Upper lobe of left lung (tissue), 6 donors: ENCODE results near the gene HVCN1. TPM values are rescaled to one million over a fixed set of nuclear protein-coding genes. Genes with fewer than 3 reads are reported as not detected.
"Not testable (repeated sequence)": the region's sequence is repeated elsewhere in the genome, so short reads cannot be mapped to it uniquely, and the experiment has no call there.

Experiments
- ATAC-seq, 2 donors: fragments of 200-7000 bp; cut with Tn5 transposase; one replicate each; pipeline ENCODE4 v1.9.1; 2022; ENCODE audit warnings: mild to moderate bottlenecking in 2 of 2, moderate library complexity in 2 of 2; ENCODE audit not compliant: low FRiP score in 2 of 2
- DNase-seq, 2 donors: peaks; one replicate each; pipeline ENCODE4 v3.0.0-alpha.2; 2019 to 2020
- H3K27ac ChIP-seq, 4 donors: fragments of 200-600 bp; sonication (generic); one replicate each; pipeline ENCODE4 v1.5.1; 2016 to 2019
- H3K27me3 ChIP-seq, 4 donors: fragments of 200-600 bp; sonication (generic); one replicate each; pipeline ENCODE4 v1.5.1; 2017 to 2019
- H3K36me3 ChIP-seq, 4 donors: fragments of 200-600 bp; sonication (generic); one replicate each; pipeline ENCODE4 v1.5.1; 2016 to 2019
- H3K4me1 ChIP-seq, 4 donors: fragments of 200-600 bp; sonication (generic); one replicate each; pipeline ENCODE4 v1.5.1; 2018 to 2019
- H3K4me3 ChIP-seq, 4 donors: fragments of 200-600 bp; sonication (generic); one replicate each; pipeline ENCODE4 v1.5.1; 2017 to 2019; ENCODE audit warnings: mild to moderate bottlenecking in 2 of 4, moderate library complexity in 1 of 4
- H3K9me3 ChIP-seq, 4 donors: fragments of 200-600 bp; sonication (generic); one replicate each; pipeline ENCODE4 v1.5.1; 2018 to 2019
- EP300 ChIP-seq, 4 donors: sonication (generic); formaldehyde crosslinking; IDR thresholded peaks; one replicate each; pipeline ENCODE4 v1.5.1; 2017; ENCODE audit warnings: antibody characterized with exemption in 4 of 4, control low read depth in 2 of 4
- POLR2A ChIP-seq, 4 donors: fragments of 450-650 bp; IDR thresholded peaks; one replicate each; pipeline ENCODE4 v1.5.1; 2016 to 2017; ENCODE audit warnings: antibody characterized with exemption in 4 of 4, mild to moderate bottlenecking in 2 of 4
- POLR2AphosphoS5 ChIP-seq, 2 donors: sonication (generic); formaldehyde crosslinking; IDR thresholded peaks; one replicate each; pipeline ENCODE4 v1.5.1; 2017; ENCODE audit warnings: antibody characterized with exemption in 2 of 2
- whole genome bisulfite sequencing, 2 donors: methylation state at CpG; one replicate each; pipeline ENCODE4 v1.1.5; 2017 to 2018; 5-methylcytosine and 5-hydroxymethylcytosine counted together
- total RNA-seq, 6 donors: library from RNA; depleted of rRNA in 4 of 6; stranded (reverse); fragments of >200 nt in 4 of 6; gene quantifications; one replicate each; pipeline versions ENCODE4 v1.1.0 to v1.2.1, GENCODE V29; 2016 to 2021
- TF ChIP-seq, protein P1 (sequence below), 6 experiments: fragments of 450-650 bp in 4 of 6; fragments of 200-600 bp in 2 of 6; sonication (generic) in 2 of 6; IDR thresholded peaks; one replicate each; pipeline ENCODE4 v1.5.1; 2016 to 2019; ENCODE audit warnings: antibody characterized with exemption in 6 of 6
- donor health status: DM: no; HTN: no; CAD: no; lungs with moderate emphysema.
- donor health status: DM: no; HTN: yes; CAD: no; lungs with severe emphysema.

The HVCN1 gene
- total RNA-seq, 6 donors from 2014 or later = 5.8 to 29.2 (median 15.5) TPM

DNA sequence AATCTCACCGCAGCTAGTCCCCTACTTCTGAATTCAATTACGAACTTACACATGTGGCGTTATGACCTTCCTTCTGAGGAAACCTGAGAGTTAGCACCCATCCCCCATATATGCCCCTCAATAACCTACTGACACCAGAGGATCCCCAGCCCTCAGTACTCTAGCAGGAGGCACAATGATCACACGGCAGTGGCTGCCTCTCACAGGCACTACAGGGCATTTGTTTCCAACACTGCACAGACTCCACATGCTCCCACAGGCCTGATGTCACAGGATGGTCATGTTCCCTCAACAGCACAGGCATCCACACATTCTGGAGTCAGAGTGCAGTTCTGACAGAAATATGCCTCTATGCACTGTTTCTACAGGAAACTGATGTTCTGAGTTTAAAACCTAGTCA lies 36.4 kb upstream of the HVCN1 start:
- WGBS, 2 donors = 84 to 93% methylated on average over 3 to 4 of the region's 4 CpGs
- no peak for DNase-seq
- Histone ChIP-seq H3K4me1 (no peaks in the 10 kb centered on the region), H3K9me3 (no peaks in the 10 kb centered on the region), H3K36me3 (peaks cover 32 to 99% (median 68%) of the 10 kb centered on the region in 4 donors), H3K27ac (no peak overlapping the region), H3K4me3 (no peak overlapping the region), H3K27me3 (no peaks in the 10 kb centered on the region)
- no peak for ATAC-seq
- TF ChIP-seq EP300 (IDR thresholded peaks at IDR 0.05) (no peak), POLR2A (IDR thresholded peaks at IDR 0.05) (no peak), POLR2AphosphoS5 (IDR thresholded peaks at IDR 0.05) (no peak)
- TF ChIP-seq, protein P1, sequence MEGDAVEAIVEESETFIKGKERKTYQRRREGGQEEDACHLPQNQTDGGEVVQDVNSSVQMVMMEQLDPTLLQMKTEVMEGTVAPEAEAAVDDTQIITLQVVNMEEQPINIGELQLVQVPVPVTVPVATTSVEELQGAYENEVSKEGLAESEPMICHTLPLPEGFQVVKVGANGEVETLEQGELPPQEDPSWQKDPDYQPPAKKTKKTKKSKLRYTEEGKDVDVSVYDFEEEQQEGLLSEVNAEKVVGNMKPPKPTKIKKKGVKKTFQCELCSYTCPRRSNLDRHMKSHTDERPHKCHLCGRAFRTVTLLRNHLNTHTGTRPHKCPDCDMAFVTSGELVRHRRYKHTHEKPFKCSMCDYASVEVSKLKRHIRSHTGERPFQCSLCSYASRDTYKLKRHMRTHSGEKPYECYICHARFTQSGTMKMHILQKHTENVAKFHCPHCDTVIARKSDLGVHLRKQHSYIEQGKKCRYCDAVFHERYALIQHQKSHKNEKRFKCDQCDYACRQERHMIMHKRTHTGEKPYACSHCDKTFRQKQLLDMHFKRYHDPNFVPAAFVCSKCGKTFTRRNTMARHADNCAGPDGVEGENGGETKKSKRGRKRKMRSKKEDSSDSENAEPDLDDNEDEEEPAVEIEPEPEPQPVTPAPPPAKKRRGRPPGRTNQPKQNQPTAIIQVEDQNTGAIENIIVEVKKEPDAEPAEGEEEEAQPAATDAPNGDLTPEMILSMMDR (IDR thresholded peaks at IDR 0.05) = no peak

DNA sequence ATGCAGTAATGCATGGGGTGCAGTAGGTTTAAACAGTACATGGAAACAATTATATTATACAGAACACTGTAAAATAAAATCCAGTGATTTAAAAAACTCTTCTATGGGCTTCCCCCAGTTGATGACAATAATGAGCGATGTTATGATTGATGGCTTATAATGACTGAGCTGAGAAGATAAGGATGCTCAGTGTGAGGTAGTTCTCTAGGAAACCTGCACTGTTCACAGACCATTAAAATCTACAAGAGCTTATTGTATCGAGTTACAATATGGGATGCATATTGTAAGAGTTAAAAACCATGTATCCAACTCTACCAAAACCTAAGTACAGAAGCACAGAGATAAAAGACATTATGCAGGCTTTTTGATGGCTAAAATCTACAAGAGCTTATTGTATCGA lies 34.0 kb upstream of the HVCN1 start:
- H3K36me3 ChIP-seq = peaks cover 27 to 99% (median 64%) of the 10 kb centered on the region in 4 donors
- not testable (repeated sequence) for H3K27me3 ChIP-seq, H3K4me3 ChIP-seq, DNase-seq, H3K9me3 ChIP-seq, ATAC-seq, H3K4me1 ChIP-seq, H3K27ac ChIP-seq
- 92 to 94% methylated on average over 3 of the region's 3 CpGs for WGBS, 2 donors

DNA sequence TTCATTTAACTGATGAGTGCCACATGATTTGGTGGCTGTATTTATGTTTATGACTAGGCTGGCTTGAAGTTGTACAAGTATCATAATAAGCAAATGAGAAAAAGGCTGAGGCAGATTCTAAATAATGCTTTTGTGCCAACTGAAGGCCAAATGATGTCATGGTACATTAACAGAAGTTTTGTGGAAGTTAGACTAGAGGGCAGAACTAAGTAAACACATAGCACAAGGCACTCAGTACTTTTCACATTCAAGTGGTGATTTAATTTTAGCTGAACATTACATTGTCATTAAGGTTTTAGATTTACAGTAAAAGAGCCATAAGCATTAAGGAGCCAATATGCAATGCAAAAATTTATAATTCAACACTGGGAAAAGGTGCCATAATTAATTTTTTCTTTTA lies 32.7 kb upstream of the HVCN1 start:
- TF ChIP-seq POLR2A (IDR thresholded peaks at IDR 0.05) = no peak
- no peak for TF ChIP-seq EP300 (IDR thresholded peaks at IDR 0.05)
- TF ChIP-seq, protein P1 (IDR thresholded peaks at IDR 0.05) = no peak
- no peak for TF ChIP-seq POLR2AphosphoS5 (IDR thresholded peaks at IDR 0.05)
- Histone ChIP-seq H3K27me3 (no peaks in the 10 kb centered on the region), H3K4me1 (no peaks in the 10 kb centered on the region), H3K36me3 (peaks cover 27 to 96% (median 67%) of the 10 kb centered on the region in 4 donors), H3K4me3 (no peak overlapping the region), H3K9me3 (no peaks in the 10 kb centered on the region), H3K27ac (no peak overlapping the region)
- ATAC-seq = no peak
- DNase-seq = no peak

DNA sequence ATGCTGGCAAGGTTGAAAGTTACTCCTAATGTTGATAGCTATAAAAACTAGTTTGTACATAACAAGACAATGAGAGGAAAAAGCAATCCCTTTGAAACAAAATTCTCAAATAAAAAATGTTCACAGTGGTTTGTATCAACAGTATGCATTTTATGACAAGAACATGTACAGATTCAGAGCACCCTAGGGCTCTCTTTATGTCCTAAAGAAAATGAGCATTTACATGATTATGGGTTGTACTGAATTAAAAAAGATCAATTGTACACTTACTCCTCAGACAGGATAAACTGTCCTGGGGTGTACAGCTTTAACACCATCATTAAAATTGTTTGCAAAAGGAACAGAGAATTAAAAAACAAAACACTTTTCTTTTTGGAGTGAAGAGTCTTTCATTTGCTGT lies 31.6 kb upstream of the HVCN1 start:
- DNase-seq = no peak
- Histone ChIP-seq H3K27ac (no peak overlapping the region), H3K4me3 (no peak overlapping the region), H3K36me3 (peaks cover 27 to 95% (median 60%) of the 10 kb centered on the region in 4 donors), H3K4me1 (no peaks in the 10 kb centered on the region), H3K9me3 (no peaks in the 10 kb centered on the region), H3K27me3 (no peaks in the 10 kb centered on the region)
- TF ChIP-seq, protein P1 (IDR thresholded peaks at IDR 0.05) = no peak
- TF ChIP-seq EP300 (IDR thresholded peaks at IDR 0.05) (no peak), POLR2A (IDR thresholded peaks at IDR 0.05) (no peak), POLR2AphosphoS5 (IDR thresholded peaks at IDR 0.05) (no peak)
- ATAC-seq = no peak

DNA sequence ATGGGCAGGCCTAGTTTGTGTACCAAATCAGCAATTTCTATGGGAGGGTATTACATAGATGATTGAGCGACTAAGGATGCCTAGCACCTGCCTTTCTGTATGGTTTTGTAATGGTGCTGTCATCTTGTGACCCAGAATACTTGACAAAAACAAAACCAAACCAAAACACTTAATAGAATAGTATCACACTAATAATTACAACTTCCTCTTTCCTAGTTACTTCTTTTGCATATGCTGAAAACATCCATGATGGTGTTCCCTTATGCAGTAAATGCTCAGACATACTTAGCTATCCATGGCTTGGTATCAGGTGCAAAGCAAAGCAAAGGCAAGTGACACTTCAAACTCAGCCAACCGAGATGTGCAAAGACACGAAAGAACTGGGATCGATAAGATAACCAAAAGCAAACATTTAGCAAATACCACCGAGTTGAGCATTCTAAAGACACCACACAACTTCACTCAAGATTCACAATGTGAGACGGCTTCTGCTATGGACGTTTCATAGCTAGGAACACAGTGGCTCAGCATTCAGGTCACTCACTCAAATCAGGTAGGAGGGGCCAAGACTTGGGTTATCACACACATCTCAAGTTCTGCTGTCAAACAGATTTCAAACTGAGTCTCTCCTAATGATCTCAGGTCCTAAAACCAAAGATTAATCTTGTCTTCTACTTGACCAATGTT lies 29.4 kb upstream of the HVCN1 start:
- DNase-seq = no peak
- WGBS, 2 donors = 75 to 81% methylated on average over 7 of the region's 7 CpGs
- peaks cover 17 to 73% (median 40%) of the 10 kb centered on the region in 4 donors for H3K36me3 ChIP-seq
- no peak overlapping the region for H3K4me3 ChIP-seq
- H3K9me3 ChIP-seq = no peaks in the 10 kb centered on the region
- no peak overlapping the region for H3K27ac ChIP-seq
- H3K4me1 ChIP-seq = no peaks in the 10 kb centered on the region
- TF ChIP-seq, protein P1 (IDR thresholded peaks at IDR 0.05) = no peak
- TF ChIP-seq POLR2A (IDR thresholded peaks at IDR 0.05) = no peak
- TF ChIP-seq POLR2AphosphoS5 (IDR thresholded peaks at IDR 0.05) = no peak
- no peak for TF ChIP-seq EP300 (IDR thresholded peaks at IDR 0.05)
- no peaks in the 10 kb centered on the region for H3K27me3 ChIP-seq
- ATAC-seq = no peak
